Mammary microvascular endothelial cell (primary cell): Measurements from ENCODE around the gene KRTAP4-12. TPM values are rescaled to one million over a fixed set of nuclear protein-coding genes. Genes with fewer than 3 reads are reported as not detected.

Experiments used
- total RNA-seq: library from RNA; depleted of rRNA; stranded (reverse); fragments of >200 nt; gene quantifications from 2 replicates; pipeline ENCODE4 v1.2.3, GENCODE V29; 2015

Gene KRTAP4-12
- not detected in 2 replicates for total RNA-seq

GRCh38 chr17:41123991-41124371, at the start of gene KRTAP4-12:
TSS of gene KRTAP4-12 (minus strand) at chr17:41124182. CDS start at chr17:41124122, 60 bp downstream.

DNA sequence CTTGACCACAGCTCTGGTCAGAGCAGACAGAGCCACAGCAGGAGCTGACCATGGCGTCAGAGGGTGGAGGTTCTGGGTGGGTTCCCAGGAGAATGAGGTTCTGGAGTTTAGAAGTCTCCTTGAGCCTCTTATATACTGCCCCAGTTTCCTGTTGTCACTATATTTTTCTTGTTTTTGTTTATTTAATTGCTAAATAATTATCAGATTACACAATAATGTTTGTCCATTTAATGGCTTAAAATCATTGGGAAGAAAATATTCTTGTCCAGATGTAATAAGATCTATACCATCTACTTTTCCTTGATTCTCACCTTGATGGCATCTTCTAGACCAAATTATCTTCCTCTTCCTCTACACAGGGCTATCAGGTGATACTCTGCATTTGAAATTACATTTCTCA, 44.1 kb upstream of the KRTAP4-12 start, which contains the start of gene KRTAP4-3:
TSS of gene KRTAP4-3 (minus strand) at position 101 of the 400 bp plus-strand sequence. CDS start at position 52, 49 bp downstream.

DNA sequence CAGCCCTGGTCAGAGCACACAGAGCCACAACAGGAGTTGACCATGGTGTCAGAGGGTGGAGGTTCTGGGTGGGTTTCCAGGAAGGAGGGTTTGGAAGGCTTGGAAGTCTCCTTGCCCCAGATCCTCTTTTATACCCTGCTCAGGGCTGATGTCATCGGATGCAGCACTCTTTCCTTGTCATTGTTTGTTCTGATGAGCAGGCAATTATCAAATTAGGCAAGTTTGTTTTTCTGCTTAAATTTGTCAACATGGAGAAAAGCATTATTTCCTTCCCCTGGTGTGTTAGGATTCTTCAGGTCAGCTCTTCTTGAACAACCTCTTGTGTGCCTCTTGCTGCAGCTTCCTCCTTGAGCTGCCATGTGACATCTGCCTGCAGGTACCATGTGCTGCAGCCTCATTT, 36.7 kb upstream of the KRTAP4-12 start, which contains the start of gene KRTAP4-4:
TSS of gene KRTAP4-4 (minus strand) at position 101 of the 400 bp plus-strand sequence. CDS start at position 44, 57 bp downstream.

DNA sequence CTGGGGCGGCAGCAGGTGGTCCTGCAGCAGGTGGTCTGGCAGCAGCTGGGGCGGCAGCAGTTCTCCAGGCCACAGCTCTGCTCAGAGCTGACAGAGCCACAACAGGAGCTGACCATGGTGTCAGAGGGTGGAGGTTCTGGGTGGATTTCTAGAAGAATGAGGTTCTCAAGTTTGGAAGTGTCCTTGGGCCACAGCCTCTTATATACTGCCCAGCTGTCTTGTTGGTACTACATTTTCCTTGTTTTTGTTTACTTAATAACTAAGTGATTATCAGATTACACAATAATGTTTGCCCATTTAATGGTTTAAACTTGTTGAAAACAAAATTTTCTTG, 25.6 kb upstream of the KRTAP4-12 start, which contains the start of gene KRTAP4-5:
TSS of gene KRTAP4-5 (minus strand) at position 174 of the 334 bp plus-strand sequence. CDS start at position 116, 58 bp downstream.

GRCh38 chr17:41140360-41141131, 16.6 kb upstream of the KRTAP4-12 start, which contains the start of gene KRTAP4-6:
TSS of gene KRTAP4-6 (minus strand) at chr17:41140544. CDS start at chr17:41140487, 57 bp downstream.

GRCh38 chr17:41117846-41118386, 6.1 kb downstream of the KRTAP4-12 start, which contains the start of gene KRTAP4-11:
TSS of gene KRTAP4-11 (minus strand) at chr17:41118373. CDS start at chr17:41118315, 58 bp downstream.

GRCh38 chr17:41105347-41105746, 18.6 kb downstream of the KRTAP4-12 start, which contains the start of gene KRTAP4-9:
TSS of gene KRTAP4-9 (plus strand) at chr17:41105389. CDS start at chr17:41105389, 0 bp downstream.

GRCh38 chr17:41101586-41102259, 22.3 kb downstream of the KRTAP4-12 start, which contains the start of gene KRTAP4-16:
TSS of gene KRTAP4-16 (minus strand) at chr17:41102209. CDS start at chr17:41102209, 0 bp downstream.

GRCh38 chr17:41098042-41098441, 25.9 kb downstream of the KRTAP4-12 start, which contains the start of gene KRTAP4-8:
TSS of gene KRTAP4-8 (minus strand) at chr17:41098142. CDS start at chr17:41098084, 58 bp downstream.

DNA sequence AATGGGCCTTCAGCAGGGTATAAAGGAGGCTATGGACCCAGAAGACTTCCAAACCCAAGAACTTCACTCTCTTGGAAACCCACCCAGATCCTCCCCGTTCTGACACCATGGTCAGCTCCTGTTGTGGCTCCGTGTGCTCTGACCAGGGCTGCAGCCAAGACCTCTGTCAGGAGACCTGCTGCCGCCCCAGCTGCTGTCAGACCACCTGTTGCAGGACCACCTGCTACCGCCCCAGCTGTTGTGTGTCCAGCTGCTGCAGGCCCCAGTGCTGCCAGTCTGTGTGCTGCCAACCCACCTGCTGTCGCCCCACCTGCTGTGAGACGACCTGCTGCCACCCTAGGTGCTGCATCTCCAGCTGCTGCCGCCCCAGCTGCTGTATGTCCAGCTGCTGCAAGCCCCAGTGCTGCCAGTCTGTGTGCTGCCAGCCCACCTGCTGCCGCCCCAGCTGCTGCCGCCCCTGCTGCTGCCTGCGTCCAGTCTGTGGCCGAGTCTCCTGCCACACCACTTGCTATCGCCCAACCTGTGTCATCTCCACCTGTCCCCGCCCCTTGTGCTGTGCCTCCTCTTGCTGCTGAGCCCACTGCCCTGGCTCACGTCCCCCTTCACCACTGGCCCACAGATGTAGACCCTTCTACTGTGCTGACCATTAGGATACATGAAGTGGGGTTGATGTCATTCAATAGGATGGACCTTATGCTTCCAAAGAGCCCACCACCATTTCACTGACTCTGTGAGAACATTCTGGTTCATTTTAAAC, 39.7 kb downstream of the KRTAP4-12 start, which contains the start of gene KRTAP4-7:
TSS of gene KRTAP4-7 (plus strand) at position 51 of the 757 bp plus-strand sequence. CDS start at position 108, 57 bp downstream.

Other genes with a start within 250 kb of the KRTAP4-12 start
- not detected in 2 replicates for gene KRT20, start 238.9 kb downstream of the KRTAP4-12 start, total RNA-seq
- gene KRT23, start 186.5 kb downstream of the KRTAP4-12 start, total RNA-seq, result not detected in 2 replicates
- gene KRT39, start 157.2 kb downstream of the KRTAP4-12 start, total RNA-seq, result not detected in 2 replicates
- not detected in 2 replicates for gene KRT40, start 139.9 kb downstream of the KRTAP4-12 start, total RNA-seq
- not detected in 2 replicates for gene KRTAP3-3, start 130.0 kb downstream of the KRTAP4-12 start, total RNA-seq
- not detected in 2 replicates for gene KRTAP3-2, start 124.3 kb downstream of the KRTAP4-12 start, total RNA-seq
- gene KRTAP3-1, start 115.1 kb downstream of the KRTAP4-12 start, total RNA-seq, result not detected in 2 replicates
- not detected in 2 replicates for gene KRTAP1-5, start 97.0 kb downstream of the KRTAP4-12 start, total RNA-seq
- not detected in 2 replicates for gene KRTAP1-4, start 94.0 kb downstream of the KRTAP4-12 start, total RNA-seq
- gene KRTAP1-3, start 89.3 kb downstream of the KRTAP4-12 start, total RNA-seq, result not detected in 2 replicates
- not detected in 2 replicates for gene KRTAP1-1, start 82.7 kb downstream of the KRTAP4-12 start, total RNA-seq
- gene KRTAP2-1, start 76.9 kb downstream of the KRTAP4-12 start, total RNA-seq, result not detected in 2 replicates
- not detected in 2 replicates for gene KRTAP2-2, start 69.0 kb downstream of the KRTAP4-12 start, total RNA-seq
- not detected in 2 replicates for gene KRTAP2-3, start 64.1 kb downstream of the KRTAP4-12 start, total RNA-seq
- gene KRTAP2-4, start 58.3 kb downstream of the KRTAP4-12 start, total RNA-seq, result not detected in 2 replicates
- not detected in 2 replicates for gene KRTAP4-7, start 40.0 kb downstream of the KRTAP4-12 start, total RNA-seq
- not detected in 2 replicates for gene KRTAP4-8, start 26.0 kb downstream of the KRTAP4-12 start, total RNA-seq
- not detected in 2 replicates for gene KRTAP4-16, start 22.0 kb downstream of the KRTAP4-12 start, total RNA-seq
- gene KRTAP4-9, start 18.8 kb downstream of the KRTAP4-12 start, total RNA-seq, result not detected in 2 replicates
- not detected in 2 replicates for gene KRTAP4-11, start 5.8 kb downstream of the KRTAP4-12 start, total RNA-seq
- gene KRTAP4-6, start 16.4 kb upstream of the KRTAP4-12 start, total RNA-seq, result not detected in 2 replicates
- not detected in 2 replicates for gene KRTAP4-5, start 25.6 kb upstream of the KRTAP4-12 start, total RNA-seq
- not detected in 2 replicates for gene KRTAP4-4, start 36.6 kb upstream of the KRTAP4-12 start, total RNA-seq
- not detected in 2 replicates for gene KRTAP4-3, start 44.0 kb upstream of the KRTAP4-12 start, total RNA-seq
- gene KRTAP4-2, start 54.0 kb upstream of the KRTAP4-12 start, total RNA-seq, result not detected in 2 replicates
- gene KRTAP4-1, start 60.7 kb upstream of the KRTAP4-12 start, total RNA-seq, result not detected in 2 replicates
- not detected in 2 replicates for gene KRTAP9-1, start 65.7 kb upstream of the KRTAP4-12 start, total RNA-seq
- gene KRTAP9-2, start 102.5 kb upstream of the KRTAP4-12 start, total RNA-seq, result not detected in 2 replicates
- gene KRTAP9-3, start 108.3 kb upstream of the KRTAP4-12 start, total RNA-seq, result not detected in 2 replicates
- not detected in 2 replicates for gene KRTAP9-8, start 113.8 kb upstream of the KRTAP4-12 start, total RNA-seq
- gene KRTAP9-4, start 125.5 kb upstream of the KRTAP4-12 start, total RNA-seq, result not detected in 2 replicates
- not detected in 2 replicates for gene KRTAP9-9, start 131.2 kb upstream of the KRTAP4-12 start, total RNA-seq
- not detected in 2 replicates for gene KRTAP9-6, start 141.2 kb upstream of the KRTAP4-12 start, total RNA-seq
- not detected in 2 replicates for gene KRTAP9-7, start 151.5 kb upstream of the KRTAP4-12 start, total RNA-seq
- not detected in 2 replicates for gene KRTAP29-1, start 178.7 kb upstream of the KRTAP4-12 start, total RNA-seq
- gene KRTAP16-1, start 185.1 kb upstream of the KRTAP4-12 start, total RNA-seq, result not detected in 2 replicates
- gene KRTAP17-1, start 191.5 kb upstream of the KRTAP4-12 start, total RNA-seq, result not detected in 2 replicates
- gene KRT33A, start 226.6 kb upstream of the KRTAP4-12 start, total RNA-seq, result not detected in 2 replicates
- gene KRT33B, start 245.6 kb upstream of the KRTAP4-12 start, total RNA-seq, result not detected in 2 replicates